Naive thymus-derived CD8-positive, alpha-beta T cell (primary cell): ENCODE measurements around the gene WWTR1. TPM values are rescaled to one million over a fixed set of nuclear protein-coding genes. Genes with fewer than 3 reads are reported as not detected.

ENCODE experiments used
- ATAC-seq, 2 donors: fragments of 150-1000 bp; cut with Tn5 transposase in 1 of 2; sonication (Bioruptor Pico), chemical (Tn5 transposase) in 1 of 2; 1 replicate in 1 of 2; 2 replicates in 1 of 2; pipeline ENCODE4 v1.10.0; 2021; ENCODE audit warnings: mild to moderate bottlenecking in 2 of 2, moderate library complexity in 2 of 2
- POLR2A ChIA-PET: fragments of 350-600 bp; sonication (Branson Sonifier 250); formaldehyde crosslinking; loops from one replicate; lab custom pipeline; 2021; ENCODE audit warnings: antibody characterized with exemption; lab: Charles Lee
- DNase-seq, 10 donors: peaks; one replicate each; pipeline versions ENCODE4 v3.0.0 to v3.0.0-alpha.2; 2020 to 2022
- H3K27ac Mint-ChIP-seq, 10 donors: one replicate each; pipeline ENCODE4 v1.8.0; 2020 to 2022; ENCODE audit warnings: mild to moderate bottlenecking in 10 of 10, mixed read lengths in 10 of 10, moderate library complexity in 4 of 10, inconsistent platforms in 1 of 10
- H3K27me3 Mint-ChIP-seq, 5 donors: one replicate each; pipeline ENCODE4 v1.8.0; 2021 to 2022; ENCODE audit warnings: mixed read lengths in 5 of 5
- H3K36me3 Mint-ChIP-seq, 3 donors: one replicate each; pipeline ENCODE4 v1.8.0; 2020 to 2022; ENCODE audit warnings: mixed read lengths in 3 of 3, mild to moderate bottlenecking in 2 of 3, inconsistent platforms in 1 of 3
- H3K4me1 Mint-ChIP-seq, 4 donors: one replicate each; pipeline ENCODE4 v1.8.0; 2021 to 2022; ENCODE audit warnings: mixed read lengths in 4 of 4
- H3K4me3 Mint-ChIP-seq, 10 donors: one replicate each; pipeline ENCODE4 v1.8.0; 2020 to 2022; ENCODE audit warnings: mild to moderate bottlenecking in 10 of 10, mixed read lengths in 10 of 10, moderate library complexity in 6 of 10, inconsistent platforms in 1 of 10
- H3K9me3 Mint-ChIP-seq, 9 donors: one replicate each; pipeline ENCODE4 v1.8.0; 2020 to 2022; ENCODE audit warnings: mixed read lengths in 9 of 9, mild to moderate bottlenecking in 3 of 9, inconsistent platforms in 1 of 9, moderate library complexity in 1 of 9
- polyA plus RNA-seq, 3 donors: library from polyadenylated mRNA; unstranded; fragments of 300-500 nt; fragmentation: Illumina TruSeq; gene quantifications; one replicate each; pipeline ENCODE4 v1.2.3, GENCODE V29; 2021
- total RNA-seq, 8 experiments: library from RNA in 2 of 8; stranded (reverse) in 2 of 8; gene quantifications; one replicate each; pipeline ENCODE4 v1.2.3 and lab custom pipeline; 2021 to 2026

WWTR1 gene
- total and polyA plus RNA-seq, 5 experiments from 2014 or later, result 0.06 to 0.58 (median 0.37) TPM

DNA sequence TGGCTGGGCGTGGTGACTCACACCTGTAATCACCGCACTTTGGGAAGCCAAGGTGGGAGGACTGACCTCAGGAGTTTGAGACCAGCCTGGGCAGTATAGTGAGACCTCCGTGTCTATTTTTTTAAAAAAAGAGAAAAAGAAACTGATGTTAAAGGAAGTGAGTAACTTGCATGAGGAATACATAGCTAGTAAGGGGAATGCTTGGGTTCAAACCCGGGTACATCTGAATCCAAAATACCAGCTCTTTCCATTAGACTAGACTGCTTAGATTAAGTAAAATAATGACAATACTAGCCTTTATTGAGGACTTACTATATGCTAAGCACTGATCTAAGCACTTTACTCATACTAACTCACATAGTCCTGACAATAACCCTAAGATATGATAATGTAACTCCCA is 160.9 kb downstream of the WWTR1 start:
- no peaks in the 10 kb centered on the region for H3K4me1 Mint-ChIP-seq
- H3K27me3 Mint-ChIP-seq, result peaks cover 6 to 36% (median 10%) of the 10 kb centered on the region in 5 donors
- no peak overlapping the region for H3K27ac Mint-ChIP-seq
- DNase-seq (no peak), ATAC-seq (no peak)
- H3K36me3 Mint-ChIP-seq, result no peaks in the 10 kb centered on the region
- no peaks in the 10 kb centered on the region for H3K9me3 Mint-ChIP-seq
- H3K4me3 Mint-ChIP-seq, result no peak overlapping the region
- POLR2A ChIA-PET, result no interaction called here

DNA sequence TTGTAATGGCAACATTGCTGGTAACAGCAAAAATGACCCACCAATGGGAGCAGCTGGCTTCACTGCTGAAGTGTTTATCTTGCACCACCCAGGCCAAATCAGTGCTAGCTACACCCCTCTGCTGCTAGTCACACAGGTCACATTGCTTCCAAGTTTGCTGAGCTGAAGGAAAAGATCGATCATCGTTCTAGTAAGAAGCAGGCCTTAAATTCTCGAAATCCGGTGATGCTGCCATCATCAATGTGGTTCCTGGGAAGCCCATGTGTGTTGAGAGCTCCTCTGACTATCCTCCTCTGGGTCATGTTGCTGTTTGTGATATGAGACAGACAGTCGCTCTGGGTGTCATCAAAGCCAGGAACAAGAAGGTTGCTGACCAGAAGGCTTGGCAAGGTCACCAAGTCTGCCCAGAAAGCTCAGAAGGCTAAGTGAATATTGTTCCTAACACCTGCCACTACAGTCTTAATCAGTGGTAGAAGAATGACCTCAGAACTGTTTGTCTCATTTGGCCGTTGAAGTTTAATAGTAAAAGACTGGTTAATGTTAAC is 162.2 kb downstream of the WWTR1 start:
- no peak for ATAC-seq
- no peak for DNase-seq

DNA sequence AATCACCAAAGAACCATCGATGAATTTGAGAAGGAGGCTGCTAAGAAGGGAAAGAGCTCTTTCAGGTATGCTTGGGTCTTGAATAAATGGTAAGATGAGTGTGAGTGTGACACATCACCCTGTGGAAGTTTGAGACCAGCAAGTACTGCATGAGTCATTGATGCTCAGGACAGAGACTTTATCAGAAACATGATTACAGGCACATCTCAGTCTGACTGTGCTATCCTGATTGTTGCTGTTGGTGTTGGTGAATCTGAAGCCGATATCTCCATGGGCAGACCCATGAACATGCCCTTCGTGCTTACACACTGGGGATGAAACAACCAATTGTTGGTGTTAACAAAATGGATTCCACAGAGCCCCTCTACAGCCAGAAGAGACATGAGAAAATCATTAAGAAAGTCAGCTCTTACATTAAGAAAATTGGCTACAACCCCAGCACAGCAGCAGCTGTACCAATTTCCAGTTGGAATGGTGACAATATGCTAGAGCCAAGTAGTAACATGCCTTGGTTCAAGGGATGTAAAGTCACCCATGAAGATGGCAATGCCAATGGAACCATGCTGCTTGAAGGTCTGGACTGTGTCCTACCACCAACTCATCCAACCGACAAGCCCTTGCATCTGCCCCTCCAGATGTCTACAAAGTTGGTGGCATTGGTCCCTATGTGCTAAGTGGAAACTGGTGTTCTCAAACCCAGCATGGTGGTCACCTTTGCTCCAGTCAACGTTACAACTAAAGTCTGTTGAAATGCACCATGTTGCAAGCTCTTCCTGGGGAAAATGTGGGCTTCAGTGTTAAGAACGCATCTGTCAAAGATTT is 162.9 kb downstream of the WWTR1 start:
- Mint-ChIP-seq H3K36me3 (no peaks in the 10 kb centered on the region), H3K9me3 (peaks cover 0 to 2% (median 0%) of the 10 kb centered on the region in 9 donors), H3K4me3 (no peak overlapping the region), H3K27ac (no peak overlapping the region), H3K4me1 (no peaks in the 10 kb centered on the region), H3K27me3 (peaks cover 14 to 33% (median 16%) of the 10 kb centered on the region in 5 donors)
- ATAC-seq (no peak), DNase-seq (no peak)
- POLR2A ChIA-PET, result no interaction called here

More for the DNA sequence above, 162.2 kb downstream of the WWTR1 start:
- Mint-ChIP-seq H3K4me3 (no peak overlapping the region), H3K27ac (no peak overlapping the region), H3K36me3 (no peaks in the 10 kb centered on the region), H3K27me3 (peaks cover 8 to 26% (median 16%) of the 10 kb centered on the region in 5 donors), H3K9me3 (no peaks in the 10 kb centered on the region), H3K4me1 (no peaks in the 10 kb centered on the region)
- POLR2A ChIA-PET, result no interaction called here

GRCh38 chr3:149494022-149494758 is 163.6 kb downstream of the WWTR1 start:
- POLR2A ChIA-PET, result no interaction called here
- no peak overlapping the region for H3K27ac Mint-ChIP-seq
- H3K9me3 Mint-ChIP-seq, result peaks cover 0 to 2% (median 0%) of the 10 kb centered on the region in 9 donors
- no peak overlapping the region for H3K4me3 Mint-ChIP-seq
- no peaks in the 10 kb centered on the region for H3K4me1 Mint-ChIP-seq
- no peaks in the 10 kb centered on the region for H3K36me3 Mint-ChIP-seq
- ATAC-seq (no peak), DNase-seq (no peak)
- peaks cover 15 to 37% (median 17%) of the 10 kb centered on the region in 5 donors for H3K27me3 Mint-ChIP-seq

DNA sequence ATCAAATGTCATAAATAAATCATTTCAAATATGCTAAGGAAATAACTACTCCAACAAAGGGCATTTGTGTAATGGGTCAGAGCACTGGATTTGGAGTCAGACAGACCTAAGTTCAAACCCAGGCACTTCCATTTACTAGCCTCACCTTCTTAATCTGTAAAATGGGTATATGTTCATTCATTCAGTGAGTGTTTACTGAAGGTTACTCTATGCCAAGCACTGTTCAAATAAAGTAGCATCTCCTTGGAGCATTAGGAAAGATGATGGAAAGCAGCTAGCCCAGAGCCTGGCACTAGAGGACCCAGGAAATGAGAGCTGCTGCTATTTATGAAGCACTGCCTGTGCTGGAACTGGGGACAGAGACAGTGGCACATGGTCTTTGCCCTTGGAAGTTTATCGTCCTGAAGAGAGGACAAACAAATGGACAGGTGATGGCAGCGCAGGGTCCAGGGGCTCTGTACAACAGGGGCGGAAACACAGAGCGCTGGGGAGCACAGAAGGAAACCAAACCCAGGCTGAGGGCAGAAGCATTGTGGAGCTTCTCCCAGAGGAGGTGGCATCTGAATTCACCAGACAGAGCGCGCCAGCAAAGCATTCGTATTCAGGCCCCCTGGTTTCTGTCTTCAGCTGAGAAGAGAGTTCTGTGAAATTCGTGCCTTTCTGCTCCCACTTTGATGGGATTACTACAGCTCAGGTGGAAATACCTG is 164.4 kb downstream of the WWTR1 start:
- Mint-ChIP-seq H3K36me3 (no peaks in the 10 kb centered on the region), H3K27me3 (peaks cover 15 to 37% (median 17%) of the 10 kb centered on the region in 5 donors), H3K4me3 (no peak overlapping the region), H3K27ac (no peak overlapping the region), H3K4me1 (no peaks in the 10 kb centered on the region), H3K9me3 (peaks cover 0 to 2% (median 0%) of the 10 kb centered on the region in 9 donors)
- ATAC-seq (no peak), DNase-seq (no peak)
- POLR2A ChIA-PET, result no interaction called here

GRCh38 chr3:149490260-149490971 is 167.4 kb downstream of the WWTR1 start:
- no peak overlapping the region for H3K4me3 Mint-ChIP-seq
- no peak for ATAC-seq
- H3K4me1 Mint-ChIP-seq, result no peaks in the 10 kb centered on the region
- H3K9me3 Mint-ChIP-seq, result peaks cover 0 to 2% (median 0%) of the 10 kb centered on the region in 9 donors
- DNase-seq, result no peak
- POLR2A ChIA-PET, result no interaction called here
- peaks cover 12 to 33% (median 16%) of the 10 kb centered on the region in 5 donors for H3K27me3 Mint-ChIP-seq
- H3K36me3 Mint-ChIP-seq, result no peaks in the 10 kb centered on the region
- H3K27ac Mint-ChIP-seq, result peak overlapping the region in 1 of 10 donors; percentile 93

- H3K4me3 Mint-ChIP-seq, result no peak overlapping the region
- H3K9me3 Mint-ChIP-seq, result peaks cover 0 to 2% (median 0%) of the 10 kb centered on the region in 9 donors
- no peak for ATAC-seq
- H3K27ac Mint-ChIP-seq, result no peak overlapping the region
- peaks cover 7 to 22% (median 15%) of the 10 kb centered on the region in 5 donors for H3K27me3 Mint-ChIP-seq
- no peaks in the 10 kb centered on the region for H3K36me3 Mint-ChIP-seq
- no peak for DNase-seq
- H3K4me1 Mint-ChIP-seq, result no peaks in the 10 kb centered on the region
- POLR2A ChIA-PET, result no interaction called here
Observed at GRCh38 chr3:149489060-149489690, 168.7 kb downstream of the WWTR1 start.

GRCh38 chr3:149487598-149488197 is 170.1 kb downstream of the WWTR1 start:
- H3K36me3 Mint-ChIP-seq, result no peaks in the 10 kb centered on the region
- POLR2A ChIA-PET, result no interaction called here
- no peaks in the 10 kb centered on the region for H3K4me1 Mint-ChIP-seq
- peaks cover 7 to 10% (median 10%) of the 10 kb centered on the region in 5 donors for H3K27me3 Mint-ChIP-seq
- H3K9me3 Mint-ChIP-seq, result peaks cover 0 to 2% (median 0%) of the 10 kb centered on the region in 9 donors
- no peak overlapping the region for H3K4me3 Mint-ChIP-seq
- DNase-seq (peak in 1 of 10 donors; percentile 10), ATAC-seq (no peak)
- H3K27ac Mint-ChIP-seq, result no peak overlapping the region

DNA sequence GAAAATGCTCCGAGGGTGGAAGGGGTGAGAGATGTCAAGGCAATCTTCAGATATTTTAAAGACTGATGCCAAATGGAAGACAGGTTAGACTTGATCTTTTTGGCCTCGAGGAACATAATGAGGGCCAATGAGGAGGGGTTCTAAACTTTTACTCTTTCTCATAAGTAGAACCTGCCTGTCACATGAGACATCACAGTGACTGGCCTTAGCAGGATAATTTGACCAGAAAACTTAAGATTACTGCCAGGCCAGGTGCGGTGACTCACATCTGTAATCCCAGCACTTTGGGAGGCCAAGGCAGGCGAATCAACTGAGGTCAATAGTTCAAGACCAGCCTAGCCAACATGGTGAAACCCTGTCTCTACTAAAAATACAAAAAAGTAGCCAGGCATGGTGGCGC is 171.1 kb downstream of the WWTR1 start:
- H3K36me3 Mint-ChIP-seq, result no peaks in the 10 kb centered on the region
- H3K4me1 Mint-ChIP-seq, result no peaks in the 10 kb centered on the region
- H3K27ac Mint-ChIP-seq, result no peak overlapping the region
- POLR2A ChIA-PET, result no interaction called here
- H3K4me3 Mint-ChIP-seq, result no peak overlapping the region
- no peak for ATAC-seq
- H3K27me3 Mint-ChIP-seq, result peaks cover 3 to 14% (median 6%) of the 10 kb centered on the region in 5 donors
- DNase-seq, result no peak
- peaks cover 0 to 2% (median 0%) of the 10 kb centered on the region in 9 donors for H3K9me3 Mint-ChIP-seq

GRCh38 chr3:149481491-149481890 is 176.3 kb downstream of the WWTR1 start:
- peaks cover 0 to 3% (median 0%) of the 10 kb centered on the region in 4 donors for H3K4me1 Mint-ChIP-seq
- peaks cover 0 to 5% (median under 1%) of the 10 kb centered on the region in 5 donors for H3K27me3 Mint-ChIP-seq
- no peak overlapping the region for H3K4me3 Mint-ChIP-seq
- peak overlapping the region in 1 of 10 donors; percentile 16 for H3K27ac Mint-ChIP-seq
- ATAC-seq (no peak), DNase-seq (no peak)
- no peaks in the 10 kb centered on the region for H3K9me3 Mint-ChIP-seq
- H3K36me3 Mint-ChIP-seq, result no peaks in the 10 kb centered on the region
- POLR2A ChIA-PET, result no interaction called here

GRCh38 chr3:149481056-149481455 is 176.8 kb downstream of the WWTR1 start:
- Mint-ChIP-seq H3K4me3 (no peak overlapping the region), H3K4me1 (peaks cover 0 to 3% (median 0%) of the 10 kb centered on the region in 4 donors), H3K36me3 (no peaks in the 10 kb centered on the region), H3K27ac (no peak overlapping the region), H3K9me3 (no peaks in the 10 kb centered on the region), H3K27me3 (peaks cover 0 to 5% (median 3%) of the 10 kb centered on the region in 5 donors)
- POLR2A ChIA-PET, result no interaction called here
- no peak for DNase-seq
- ATAC-seq, result no peak
